ENCODE data around the gene TM9SF2. TPM values are rescaled to one million over a fixed set of nuclear protein-coding genes. Genes with fewer than 3 reads are reported as not detected.
"Not testable (repeated sequence)": the region's sequence is repeated elsewhere in the genome, so short reads cannot be mapped to it uniquely, and the experiment has no call there.

The TM9SF2 gene, protein sequence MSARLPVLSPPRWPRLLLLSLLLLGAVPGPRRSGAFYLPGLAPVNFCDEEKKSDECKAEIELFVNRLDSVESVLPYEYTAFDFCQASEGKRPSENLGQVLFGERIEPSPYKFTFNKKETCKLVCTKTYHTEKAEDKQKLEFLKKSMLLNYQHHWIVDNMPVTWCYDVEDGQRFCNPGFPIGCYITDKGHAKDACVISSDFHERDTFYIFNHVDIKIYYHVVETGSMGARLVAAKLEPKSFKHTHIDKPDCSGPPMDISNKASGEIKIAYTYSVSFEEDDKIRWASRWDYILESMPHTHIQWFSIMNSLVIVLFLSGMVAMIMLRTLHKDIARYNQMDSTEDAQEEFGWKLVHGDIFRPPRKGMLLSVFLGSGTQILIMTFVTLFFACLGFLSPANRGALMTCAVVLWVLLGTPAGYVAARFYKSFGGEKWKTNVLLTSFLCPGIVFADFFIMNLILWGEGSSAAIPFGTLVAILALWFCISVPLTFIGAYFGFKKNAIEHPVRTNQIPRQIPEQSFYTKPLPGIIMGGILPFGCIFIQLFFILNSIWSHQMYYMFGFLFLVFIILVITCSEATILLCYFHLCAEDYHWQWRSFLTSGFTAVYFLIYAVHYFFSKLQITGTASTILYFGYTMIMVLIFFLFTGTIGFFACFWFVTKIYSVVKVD
- 61.1 TPM for total RNA-seq
- long read RNA-seq, transcript TM9SF2-201 (17 exons, 3,430 nt) = major isoform, 115 of 129 reads
- long read RNA-seq, partial matches to known transcripts = 7 of 129 reads
- long read RNA-seq, other reads (novel, unspliced or antisense) = 7 of 129 reads

DNA sequence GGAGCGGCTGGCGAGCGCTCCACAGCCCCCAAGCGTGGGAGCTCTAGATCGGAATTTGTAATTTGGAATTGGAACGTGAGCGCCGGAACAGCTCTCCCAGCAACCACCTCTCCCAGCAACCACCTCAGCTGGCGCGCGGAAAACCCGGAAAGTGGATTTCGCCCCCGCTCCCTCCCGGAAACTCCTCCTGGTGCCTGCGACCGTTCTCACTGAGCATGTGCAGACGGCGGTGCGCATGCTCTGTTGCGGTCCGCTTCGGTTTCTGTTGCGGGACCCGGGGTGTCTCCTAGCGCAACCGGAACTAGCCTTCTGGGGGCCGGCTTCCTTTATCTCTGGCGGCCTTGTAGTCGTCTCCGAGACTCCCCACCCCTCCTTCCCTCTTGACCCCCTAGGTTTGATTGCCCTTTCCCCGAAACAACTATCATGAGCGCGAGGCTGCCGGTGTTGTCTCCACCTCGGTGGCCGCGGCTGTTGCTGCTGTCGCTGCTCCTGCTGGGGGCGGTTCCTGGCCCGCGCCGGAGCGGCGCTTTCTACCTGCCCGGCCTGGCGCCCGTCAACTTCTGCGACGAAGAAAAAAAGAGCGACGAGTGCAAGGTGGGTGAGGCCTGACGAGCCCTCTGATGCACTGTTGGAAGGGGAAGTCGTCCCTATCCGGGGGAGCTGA is at the start of gene TM9SF2:
TM9SF2 (plus strand) TSS at position 289 of the 664 bp plus-strand sequence; CDS start at position 424, 135 bp downstream.
- ATAC-seq (peak; percentile 89), DNase-seq (ENCODE audit: missing footprints) (peak; percentile 97)
- intact Hi-C loops (cut with DNase I) = loop anchor here (5.0 kb wide), 1 partner anchor 59 kb away; no protein-coding TSS in a partner anchor

DNA sequence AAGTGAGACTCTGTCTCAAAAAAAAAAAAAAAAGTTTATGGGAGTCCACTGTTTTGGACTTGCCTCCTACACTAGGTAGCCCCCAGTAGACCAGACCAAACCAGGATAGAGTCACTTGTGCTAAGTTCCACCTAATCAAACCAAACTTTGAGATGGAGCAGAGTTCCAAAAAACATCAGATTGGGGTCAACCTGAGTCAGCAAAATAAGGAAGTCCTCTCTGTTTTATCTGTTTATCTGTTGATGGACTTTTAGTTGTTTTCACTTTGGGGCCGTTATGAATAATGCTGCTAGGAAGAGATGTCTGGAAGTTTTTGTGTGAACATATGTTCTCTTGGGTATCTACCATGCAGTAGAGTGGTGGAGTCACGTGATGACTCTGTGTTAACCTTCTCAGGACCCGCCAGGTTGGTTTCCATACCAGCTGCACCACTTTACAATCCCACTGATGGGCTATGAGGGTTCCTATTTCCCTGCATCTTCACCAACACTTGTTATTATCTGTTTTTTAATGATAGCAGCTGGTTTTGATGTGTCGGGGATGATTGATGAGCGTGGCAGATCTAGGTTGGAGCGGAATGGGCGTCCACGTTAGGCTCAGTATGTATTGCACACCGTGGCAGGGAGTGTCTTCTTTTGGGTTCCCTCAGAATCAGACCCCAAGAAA is 46.6 kb upstream of the TM9SF2 start:
- DNase-seq (ENCODE audit: missing footprints) = no peak
- intact Hi-C loops (cut with DNase I) = no loop called here

DNA sequence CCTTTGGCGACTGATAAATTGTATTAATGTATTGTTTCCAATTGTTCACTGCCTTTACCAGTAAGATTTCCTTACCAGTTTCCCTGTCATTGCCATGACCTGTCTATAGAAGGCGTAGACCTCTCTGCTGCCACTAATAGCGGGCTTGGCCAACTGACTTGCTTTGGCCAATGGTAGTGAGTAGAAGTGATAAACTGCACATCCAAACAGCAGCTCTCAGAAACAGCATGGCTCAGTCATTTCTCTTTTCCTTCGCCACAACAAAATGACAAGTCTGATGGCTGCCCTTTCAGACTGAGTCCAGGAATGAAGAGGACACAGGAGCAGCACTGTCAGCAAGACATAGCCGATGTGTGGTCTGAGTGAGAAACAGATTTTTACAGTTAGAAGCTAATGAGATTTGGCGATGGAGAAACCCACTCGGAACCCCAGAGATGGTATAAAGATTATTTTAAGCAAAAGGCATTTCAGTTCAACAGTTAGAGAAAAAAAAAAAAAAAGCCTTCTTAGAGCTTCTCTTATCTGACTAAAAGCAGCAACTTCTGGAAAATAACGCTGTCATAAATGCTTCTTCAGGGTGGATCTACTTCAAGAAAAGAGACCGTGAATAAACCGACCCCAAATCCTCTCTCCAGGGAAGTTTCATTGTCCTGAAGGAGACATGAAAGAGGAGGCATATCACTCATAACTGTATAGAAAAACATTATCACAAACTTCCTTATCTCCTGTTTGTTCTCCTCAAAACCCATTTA is 42.0 kb upstream of the TM9SF2 start:
- DNase-seq (ENCODE audit: missing footprints) = no peak
- intact Hi-C loops (cut with DNase I) = no loop called here
- no peak for ATAC-seq

More for the DNA sequence above, 46.6 kb upstream of the TM9SF2 start:
- no peak for ATAC-seq

DNA sequence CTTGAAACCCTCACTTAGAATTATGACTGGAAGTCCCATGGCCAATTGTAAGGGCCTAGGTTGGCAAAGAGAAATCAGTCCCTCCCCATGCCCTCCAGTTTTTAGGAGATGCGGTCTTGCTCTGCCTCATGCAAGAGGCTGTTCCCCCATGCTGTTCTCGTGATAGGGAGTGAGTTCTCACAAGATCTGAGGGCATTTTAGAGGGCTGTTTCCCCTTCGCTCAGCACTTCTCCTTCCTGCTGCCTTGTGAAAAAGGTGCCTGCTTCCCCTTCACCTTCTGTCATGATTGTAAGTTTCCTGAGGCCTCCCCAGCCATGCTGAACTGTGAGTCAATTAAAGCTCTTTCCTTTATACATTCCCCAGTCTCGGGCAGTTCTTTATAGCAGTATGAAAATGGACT is 40.5 kb upstream of the TM9SF2 start:
- intact Hi-C loops (cut with DNase I); ATAC-seq: not testable (repeated sequence)

DNA sequence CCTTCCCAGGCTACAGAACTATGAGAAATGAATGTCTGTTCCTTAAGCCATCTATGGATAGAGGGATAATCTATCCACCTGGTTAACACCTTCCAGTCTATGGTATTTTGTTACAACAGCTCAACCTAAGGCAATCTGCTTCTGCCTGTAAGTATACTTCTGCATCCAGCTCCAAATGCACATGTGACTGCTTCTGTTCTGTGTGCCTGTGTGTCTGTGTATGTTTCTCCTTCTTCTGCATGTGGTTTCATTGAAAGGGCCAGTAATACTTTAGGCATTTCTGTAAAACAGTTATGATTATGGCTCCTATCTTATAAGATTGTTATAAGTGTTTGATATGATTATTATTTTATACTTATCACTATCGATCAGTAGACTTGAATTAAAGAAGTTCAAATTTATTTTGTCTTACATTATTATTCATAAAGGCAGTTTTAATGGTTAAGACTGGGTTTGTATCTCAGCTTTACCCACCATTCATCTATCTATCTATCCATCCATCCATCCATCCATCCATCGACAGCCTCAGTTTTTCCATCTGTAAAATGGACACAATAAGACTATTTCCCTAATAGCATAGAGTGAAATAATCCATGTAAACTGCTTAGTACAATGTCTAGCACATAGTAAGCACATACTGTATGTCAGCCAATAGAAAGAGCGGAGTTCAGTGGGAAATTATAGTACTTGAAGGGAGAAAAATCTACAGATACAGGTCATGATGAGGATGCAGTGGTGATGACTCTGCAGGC is 37.5 kb upstream of the TM9SF2 start:
- ATAC-seq (no peak), DNase-seq (ENCODE audit: missing footprints) (no peak)
- intact Hi-C loops (cut with DNase I) = no loop called here

More for the DNA sequence above, 40.5 kb upstream of the TM9SF2 start:
- not testable (repeated sequence) for DNase-seq (ENCODE audit: missing footprints)

DNA sequence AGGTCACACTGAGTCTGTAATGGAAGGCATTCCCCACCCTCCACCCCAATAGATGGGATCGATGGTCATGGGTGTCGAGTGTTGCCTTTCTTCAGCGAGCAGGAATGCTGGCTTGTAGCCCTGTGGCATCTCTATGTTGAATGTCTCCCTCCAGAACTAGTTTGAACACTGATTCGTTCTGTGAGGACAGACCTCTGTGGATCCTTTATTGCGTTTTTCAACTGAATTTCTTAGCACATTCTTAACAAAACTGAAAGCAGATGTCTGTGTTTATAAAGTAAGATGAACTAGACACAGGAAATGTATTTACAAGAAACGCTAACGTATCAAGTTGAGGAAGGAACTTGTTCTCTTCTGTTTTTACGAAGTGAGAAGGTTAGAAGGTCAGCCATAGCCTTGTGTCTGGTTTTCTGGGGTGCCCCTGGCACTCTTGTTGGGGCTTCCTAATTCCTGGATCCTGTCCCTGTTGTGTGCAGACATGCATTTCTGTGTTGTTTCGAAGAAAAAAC is 36.8 kb upstream of the TM9SF2 start:
- peak; percentile 16 for ATAC-seq
- no peak for DNase-seq (ENCODE audit: missing footprints)
- intact Hi-C loops (cut with DNase I) = no loop called here

DNA sequence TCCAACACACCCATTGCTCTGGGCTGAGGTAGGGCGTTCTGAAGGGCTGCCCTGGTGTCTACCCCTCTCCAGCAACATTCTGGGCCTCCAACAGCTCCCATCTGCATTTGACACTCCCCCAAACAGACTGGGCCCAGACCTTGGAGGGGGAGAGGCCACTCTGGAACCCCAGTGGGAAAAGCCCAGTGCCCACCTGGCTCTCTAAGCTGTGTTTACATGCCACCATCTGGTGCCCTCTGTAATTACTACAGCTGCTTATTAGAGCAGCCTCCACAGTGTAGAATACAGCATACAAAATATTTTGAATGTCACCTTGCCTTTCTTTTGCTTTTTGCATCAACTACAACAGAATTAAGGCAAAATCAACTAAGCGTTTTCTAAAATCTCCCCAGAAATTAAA is 35.8 kb upstream of the TM9SF2 start:
- no peak for ATAC-seq
- no peak for DNase-seq (ENCODE audit: missing footprints)
- intact Hi-C loops (cut with DNase I) = no loop called here

DNA sequence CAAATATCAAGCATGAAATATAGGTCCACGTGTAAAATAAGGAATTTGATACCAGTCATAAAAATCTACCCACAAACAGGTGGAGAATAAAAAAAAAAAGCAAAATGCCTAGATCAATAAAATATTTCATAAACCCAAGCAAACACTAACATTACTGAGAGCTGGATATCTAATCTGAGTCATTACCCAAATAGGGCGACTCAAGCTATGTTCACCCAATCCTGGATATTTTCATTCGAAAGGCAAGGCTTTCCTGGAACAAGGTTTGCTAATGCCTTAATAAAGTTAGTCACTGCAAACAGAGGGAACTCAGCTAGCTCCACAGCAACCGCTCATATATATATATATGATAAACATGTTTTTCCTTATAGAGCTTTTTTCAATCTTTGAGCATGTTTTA is 33.5 kb upstream of the TM9SF2 start:
- no peak for ATAC-seq
- no peak for DNase-seq (ENCODE audit: missing footprints)
- intact Hi-C loops (cut with DNase I) = no loop called here

DNA sequence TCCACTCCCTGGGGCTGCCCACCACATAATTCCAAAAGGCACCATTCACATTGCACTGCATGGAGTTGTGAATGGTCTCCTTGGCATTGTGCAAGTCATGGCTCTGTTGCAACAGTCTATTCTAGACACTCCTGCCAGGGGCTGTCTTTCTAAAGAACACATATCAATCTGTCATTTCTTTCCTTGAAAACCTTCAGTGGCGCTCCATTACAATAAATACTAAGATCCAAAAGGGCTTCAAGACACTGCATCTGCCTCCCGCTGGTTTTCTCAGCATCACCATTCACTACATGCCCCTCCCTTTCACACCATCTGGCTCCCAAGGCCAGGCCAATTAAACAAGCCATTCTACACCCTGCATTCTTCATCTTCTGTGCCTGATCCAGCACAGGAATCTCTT is 32.2 kb upstream of the TM9SF2 start:
- intact Hi-C loops (cut with DNase I) = no loop called here

DNA sequence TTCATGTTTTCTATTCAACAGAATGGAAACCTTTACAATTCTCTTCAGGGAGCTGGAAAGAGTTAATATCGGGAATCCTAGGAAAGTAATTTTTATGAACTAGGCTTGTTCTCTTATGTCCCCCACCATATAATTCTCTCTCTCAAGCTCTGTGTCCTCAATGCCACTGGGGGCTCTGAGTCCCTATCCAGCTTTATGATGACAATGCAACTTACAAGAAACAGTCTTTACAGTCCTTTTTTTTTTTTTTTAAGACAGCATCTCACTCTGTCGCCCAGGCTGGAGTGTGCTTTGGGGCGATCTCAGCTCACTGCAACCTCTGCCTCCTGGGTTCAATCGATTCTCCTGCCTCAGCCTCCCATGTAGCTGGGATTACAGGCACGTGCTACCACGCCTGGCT is 31.2 kb upstream of the TM9SF2 start:
- intact Hi-C loops (cut with DNase I) = no loop called here
- DNase-seq (ENCODE audit: missing footprints) (no peak), ATAC-seq (no peak)

More for the DNA sequence above, 32.2 kb upstream of the TM9SF2 start:
- DNase-seq (ENCODE audit: missing footprints) (no peak), ATAC-seq (no peak)

- intact Hi-C loops (cut with DNase I) = no loop called here
Observed at GRCh38 chr13:99471221-99472121, 29.8 kb upstream of the TM9SF2 start.

GRCh38 chr13:99472122-99472440 is 29.2 kb upstream of the TM9SF2 start:
- ATAC-seq (no peak), DNase-seq (ENCODE audit: missing footprints) (no peak)
- intact Hi-C loops (cut with DNase I) = no loop called here

More at GRCh38 chr13:99471221-99472121, 29.8 kb upstream of the TM9SF2 start:
- no peak for DNase-seq (ENCODE audit: missing footprints)
- ATAC-seq = no peak

GRCh38 chr13:99473515-99473914 is 27.8 kb upstream of the TM9SF2 start:
- intact Hi-C loops (cut with DNase I) = no loop called here
- ATAC-seq (no peak), DNase-seq (ENCODE audit: missing footprints) (no peak)

DNA sequence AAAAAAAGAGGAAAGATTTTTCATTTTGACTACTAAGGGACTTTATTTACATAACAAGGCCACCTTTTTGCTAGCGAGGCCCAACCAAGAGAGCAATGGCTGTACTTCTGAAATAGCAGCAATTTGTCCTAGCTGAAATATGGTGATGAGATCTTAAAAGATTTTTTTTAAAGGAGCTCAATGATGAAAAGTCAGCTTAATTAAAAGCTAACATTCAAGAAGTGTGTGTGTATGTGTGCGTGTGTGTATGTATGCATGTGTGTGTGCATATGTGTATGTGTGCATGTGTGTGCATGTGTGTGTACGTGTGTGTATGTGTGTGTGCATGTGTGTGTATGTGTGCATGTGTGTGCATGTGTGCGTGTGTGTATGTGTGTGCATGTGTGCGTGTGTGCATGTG is 24.6 kb upstream of the TM9SF2 start:
- ATAC-seq (no peak), DNase-seq (ENCODE audit: missing footprints) (no peak)
- intact Hi-C loops (cut with DNase I) = no loop called here

- intact Hi-C loops (cut with DNase I) = no loop called here
- no peak for DNase-seq (ENCODE audit: missing footprints)
- ATAC-seq = no peak
Observed at GRCh38 chr13:99477493-99477892, 23.8 kb upstream of the TM9SF2 start.

GRCh38 chr13:99481366-99481765 is 19.9 kb upstream of the TM9SF2 start:
- DNase-seq (ENCODE audit: missing footprints) = no peak
- intact Hi-C loops (cut with DNase I) = no loop called here
- no peak for ATAC-seq
